HG03460 (cell line): Measurements from ENCODE around the gene ANKLE1.
"Not testable (repeated sequence)": the region's sequence is repeated elsewhere in the genome, so short reads cannot be mapped to it uniquely, and the experiment has no call there.

Experiments
- ATAC-seq: cut with Tn5 transposase; IDR thresholded peaks from one replicate; pipeline ENCODE4 v1.9.1; 2021; ENCODE audit not compliant: unreplicated experiment

Gene ANKLE1

GRCh38 chr19:17248011-17248776 is 33.5 kb upstream of the ANKLE1 start:
- ATAC-seq, result no peak

GRCh38 chr19:17249887-17250548 is 31.7 kb upstream of the ANKLE1 start:
- no peak for ATAC-seq

GRCh38 chr19:17254636-17255035 is 27.1 kb upstream of the ANKLE1 start:
- ATAC-seq, result no peak

GRCh38 chr19:17255150-17255621 is 26.5 kb upstream of the ANKLE1 start:
- no peak for ATAC-seq

GRCh38 chr19:17256130-17256529 is 25.6 kb upstream of the ANKLE1 start:
- ATAC-seq, result no peak

- ATAC-seq, result no peak
These were observed 22.5 kb upstream of the ANKLE1 start for GRCh38 chr19:17259118-17259780.

- no peak for ATAC-seq
These were observed 21.8 kb upstream of the ANKLE1 start for GRCh38 chr19:17259934-17260333.

GRCh38 chr19:17260842-17261325 is 20.8 kb upstream of the ANKLE1 start:
- ATAC-seq, result no peak

- no peak for ATAC-seq
These were observed 19.1 kb upstream of the ANKLE1 start for GRCh38 chr19:17262557-17262956.

- no peak for ATAC-seq
These were observed 17.7 kb upstream of the ANKLE1 start for GRCh38 chr19:17263712-17264640.

- ATAC-seq, result no peak
These were observed 17.1 kb upstream of the ANKLE1 start, which contains the start of gene USHBP1 for GRCh38 chr19:17264641-17264979. TSS of gene USHBP1 (minus strand) at chr19:17264745. CDS start at chr19:17264299, 446 bp downstream.

- ATAC-seq, result no peak
These were observed 15.7 kb upstream of the ANKLE1 start for GRCh38 chr19:17266026-17266425.

- peak; percentile 10 for ATAC-seq
These were observed 15.1 kb upstream of the ANKLE1 start for GRCh38 chr19:17266589-17266974.

- ATAC-seq, result peak; percentile 93
These were observed 14.5 kb upstream of the ANKLE1 start, which contains the start of gene BABAM1 for GRCh38 chr19:17266975-17267788. TSS of gene BABAM1 (plus strand) at chr19:17267443. CDS start at chr19:17268807, 1,364 bp downstream.

GRCh38 chr19:17268754-17269153 is 12.9 kb upstream of the ANKLE1 start:
- ATAC-seq, result no peak

GRCh38 chr19:17274892-17275291 is 6.8 kb upstream of the ANKLE1 start:
- ATAC-seq, result not testable (repeated sequence)

GRCh38 chr19:17275441-17276175 is 6.1 kb upstream of the ANKLE1 start:
- no peak for ATAC-seq

- ATAC-seq, result no peak
These were observed 2.3 kb upstream of the ANKLE1 start for GRCh38 chr19:17279436-17279835.
